ENCODE data around the gene CNPY4. TPM values are rescaled to one million over a fixed set of nuclear protein-coding genes. Genes with fewer than 3 reads are reported as not detected.

Gene CNPY4
- total RNA-seq, 1 experiment from 2014 or later, result 10.4 TPM

GRCh38 chr7:100105534-100105933, 13.9 kb upstream of the CNPY4 start:
- H3K79me1 ChIP-seq (ENCODE audit: insufficient read depth, low read depth, low read length, poor library complexity, severe bottlenecking), result no peaks in the 10 kb centered on the region
- WGBS (ENCODE audit: extremely low coverage, insufficient read length, low lambda C conversion rate), result no CpG with 5 or more reads among the region's 4 CpGs
- H3K23me2 ChIP-seq (ENCODE audit: insufficient read length, low read depth, low read length, poor library complexity, severe bottlenecking), result no peaks in the 10 kb centered on the region
- H3K56ac ChIP-seq (ENCODE audit: insufficient read length, low read depth, low read length), result no peak overlapping the region
- H2AK5ac ChIP-seq (ENCODE audit: insufficient read length, low read length), result no peak overlapping the region
- H4K91ac ChIP-seq (ENCODE audit: insufficient read length, low read depth, low read length), result no peak overlapping the region
- H3K4me2 ChIP-seq (ENCODE audit: insufficient read depth, insufficient read length, low read length), result no peak overlapping the region
- H3K14ac ChIP-seq (ENCODE audit: insufficient read depth, low read length), result no peak overlapping the region
- no peak overlapping the region for H3T11ph ChIP-seq (ENCODE audit: low read length)
- no peak for TF ChIP-seq CTCF (conservative IDR thresholded peaks at IDR 0.05)
- no peak overlapping the region for H3K4ac ChIP-seq (ENCODE audit: low read depth, low read length)
- H4K5ac ChIP-seq (ENCODE audit: insufficient read length, low read depth, low read length), result no peak overlapping the region
- H4K20me1 ChIP-seq (ENCODE audit: control insufficient read depth, insufficient read depth, insufficient read length), result no peaks in the 10 kb centered on the region
- no peak overlapping the region for H3K18ac ChIP-seq (ENCODE audit: insufficient read length, low read depth, low read length)
- Mint-ChIP-seq H3K4me3 (0 out of 5 replicates have a peak overlapping the region, but pooled peaks of 1 of the 2 experiments have one; percentile 14), H3K4me1 (peaks cover 3 to 6% of the 10 kb centered on the region in 2 experiments; a peak in 3 of 4 replicates), H3K27me3 (ENCODE audit: low read depth) (no peaks in the 10 kb centered on the region; the same call in 1 of the 2 replicates), H3K27ac (no peak overlapping the region; a peak in 1 of 7 replicates), H3K36me3 (ENCODE audit: insufficient read depth in 1 of 3, low read depth in 3 of 3) (peaks cover 44 to 69% (median 64%) of the 10 kb centered on the region in 3 experiments), H3K9me3 (no peaks in the 10 kb centered on the region)
- no peak overlapping the region for H2AFZ ChIP-seq (ENCODE audit: low read length)
- no peak overlapping the region for H2BK5ac ChIP-seq (ENCODE audit: insufficient read length, low read length)
- no peak overlapping the region for H2BK15ac ChIP-seq (ENCODE audit: low read depth, low read length)
- no peaks in the 10 kb centered on the region for H3K79me2 ChIP-seq (ENCODE audit: insufficient read depth, low read length)
- H4K8ac ChIP-seq (replicated peaks; ENCODE audit: insufficient read length, low read depth, low read length), result no peak overlapping the region
- no peak overlapping the region for H2BK120ac ChIP-seq (ENCODE audit: low read depth, low read length, poor library complexity, severe bottlenecking)
- H3K23ac ChIP-seq (ENCODE audit: insufficient read length, low read depth, low read length), result no peak overlapping the region
- no peak for DNase-seq
- H3K4me1 ChIP-seq (ENCODE audit: insufficient read depth, low read length), result no peaks in the 10 kb centered on the region
- no peak overlapping the region for H2BK12ac ChIP-seq (ENCODE audit: insufficient read length, low read depth, low read length)
- no peak overlapping the region for H3K9ac ChIP-seq (ENCODE audit: extremely low read depth, insufficient read length, low read length)
- H3K27ac ChIP-seq (ENCODE audit: insufficient read length, low read depth, low read length), result no peak overlapping the region
- no peaks in the 10 kb centered on the region for H3K27me3 ChIP-seq (ENCODE audit: insufficient read depth, low read length)
- H3K9me3 ChIP-seq (ENCODE audit: control insufficient read depth, low read depth, low read length), result no peaks in the 10 kb centered on the region
- H2BK20ac ChIP-seq (ENCODE audit: low read depth, low read length, poor library complexity, severe bottlenecking), result no peak overlapping the region

All from H9 (cell line).